Calu3 (cell line): ENCODE measurements around the gene ARMC9. TPM values are rescaled to one million over a fixed set of nuclear protein-coding genes. Genes with fewer than 3 reads are reported as not detected.

Experiments
- BruUV-seq: library from RNA; stranded (reverse); fragments of 400-500 nt; replicated peaks from 2 replicates; lab custom pipeline; 2021; lab: Mats Ljungman, UMichigan
- CTCF ChIA-PET: fragments of 300-600 bp; sonication (Branson Sonifier 250); formaldehyde crosslinking; loops from one replicate; lab custom pipeline; 2022; ENCODE audit warnings: antibody characterized with exemption; lab: Charles Lee
- DNase-seq: peaks from one replicate; pipeline ENCODE4 v3.0.0; 2022
- H3K27ac Mint-ChIP-seq: one replicate; pipeline ENCODE4 v1.8.0; 2022; ENCODE audit warnings: mixed read lengths; ENCODE audit not compliant: unreplicated experiment
- H3K27me3 Mint-ChIP-seq: one replicate; pipeline ENCODE4 v1.8.0; 2022; ENCODE audit warnings: mixed read lengths; ENCODE audit not compliant: unreplicated experiment
- H3K36me3 Mint-ChIP-seq: one replicate; pipeline ENCODE4 v1.8.0; 2022; ENCODE audit warnings: mild to moderate bottlenecking, moderate library complexity, mixed read lengths; ENCODE audit not compliant: insufficient read depth, unreplicated experiment
- H3K4me1 Mint-ChIP-seq: one replicate; pipeline ENCODE4 v1.8.0; 2022; ENCODE audit warnings: mild to moderate bottlenecking, low read depth, mixed read lengths; ENCODE audit not compliant: unreplicated experiment
- H3K4me3 Mint-ChIP-seq: one replicate; pipeline ENCODE4 v1.8.0; 2022; ENCODE audit warnings: mild to moderate bottlenecking, low read depth, moderate library complexity, mixed read lengths; ENCODE audit not compliant: unreplicated experiment
- H3K9me3 Mint-ChIP-seq: one replicate; pipeline ENCODE4 v1.8.0; 2022; ENCODE audit warnings: low read depth, mixed read lengths; ENCODE audit not compliant: unreplicated experiment
- CTCF ChIP-seq: fragments of 200-600 bp; IDR thresholded peaks from one replicate; pipeline ENCODE4 v1.8.0; 2022; ENCODE audit warnings: antibody characterized with exemption; ENCODE audit not compliant: unreplicated experiment
- intact Hi-C: fragments of 100-400 bp; cut with micrococcal nuclease; formaldehyde crosslinking; loops from one replicate; pipeline ENCODE4 v1.10.0; 2022; ENCODE audit not compliant: unreplicated experiment
- total RNA-seq: library from RNA; stranded (reverse); gene quantifications from 2 replicates; pipeline ENCODE4 v1.2.3, GENCODE V29; 2022

ARMC9 gene
- total RNA-seq, 1 experiment from 2014 or later: 13.6 TPM

DNA sequence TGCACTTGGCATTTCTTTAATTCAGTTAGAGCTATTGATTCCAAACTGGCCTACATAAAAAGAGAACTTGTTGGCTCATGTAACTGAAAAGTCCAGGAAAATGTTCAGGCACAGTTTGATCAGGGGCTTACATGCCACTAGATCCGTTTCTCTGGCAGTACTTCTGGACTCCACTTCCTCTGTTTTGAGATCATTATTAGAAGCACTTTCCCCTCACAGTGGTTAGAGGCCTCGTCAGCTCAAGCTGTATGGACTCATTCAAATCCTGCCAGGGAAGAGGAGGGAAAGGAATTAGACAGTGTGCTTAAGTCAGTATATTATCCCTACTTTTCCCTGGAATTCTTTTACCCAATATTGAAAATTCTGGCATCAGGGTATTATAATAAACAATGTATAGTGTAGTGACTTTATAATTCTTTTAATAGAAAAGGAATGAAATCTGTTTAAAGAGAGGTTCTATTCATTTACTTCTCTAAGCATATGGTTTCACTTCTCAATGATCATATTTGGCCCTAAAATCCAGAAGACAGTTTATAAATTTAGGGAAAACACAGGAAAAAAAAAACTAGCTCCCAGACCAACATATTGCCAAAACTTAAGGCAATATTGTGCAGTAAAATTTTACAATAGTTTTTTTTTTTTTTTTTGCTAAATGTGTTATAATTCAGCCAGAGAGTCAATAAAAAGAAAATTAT is 92.0 kb downstream of the ARMC9 start:
- Mint-ChIP-seq H3K36me3 (no peaks in the 10 kb centered on the region), H3K9me3 (no peaks in the 10 kb centered on the region), H3K4me3 (no peak overlapping the region), H3K27me3 (no peaks in the 10 kb centered on the region), H3K4me1 (no peaks in the 10 kb centered on the region), H3K27ac (no peak overlapping the region)
- BruUV-seq: no TSS peak
- no peak for DNase-seq
- intact Hi-C loops: no loop called here
- no peak for TF ChIP-seq CTCF
- CTCF ChIA-PET: no interaction called here

DNA sequence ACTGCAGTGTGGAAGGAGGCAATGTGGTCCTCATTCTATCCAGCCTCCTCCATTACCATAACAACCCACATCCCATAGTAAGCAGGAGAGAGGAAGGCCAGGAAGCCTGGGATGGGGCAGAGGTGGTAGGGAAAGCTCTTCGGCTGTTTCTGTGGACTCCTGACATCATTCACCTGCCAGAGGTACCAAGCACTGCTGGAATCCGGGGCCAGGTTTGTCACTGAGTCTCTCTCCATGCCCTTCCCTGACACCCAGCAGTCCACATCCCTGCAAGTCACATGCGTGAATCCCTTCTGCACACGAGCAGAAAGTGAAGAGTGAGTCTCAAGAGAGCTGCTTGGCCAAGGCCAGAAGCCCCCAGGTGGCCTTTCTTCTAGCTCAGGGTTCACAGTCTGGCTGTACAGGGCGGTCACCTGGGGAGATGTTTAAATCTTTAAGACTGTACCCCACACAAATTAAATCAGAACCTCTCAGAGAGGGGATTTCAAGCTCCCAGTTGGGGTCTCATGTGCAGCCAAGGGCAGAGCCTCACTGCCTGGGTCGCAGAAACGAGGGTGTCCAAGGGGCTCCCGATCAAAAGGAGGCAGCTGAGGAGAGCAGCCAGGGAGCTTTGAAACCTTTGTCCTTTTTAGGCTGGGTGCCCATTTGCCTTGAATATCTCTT is 94.2 kb downstream of the ARMC9 start:
- no peak for TF ChIP-seq CTCF
- no TSS peak for BruUV-seq
- Mint-ChIP-seq H3K27me3 (no peaks in the 10 kb centered on the region), H3K4me1 (no peaks in the 10 kb centered on the region), H3K36me3 (no peaks in the 10 kb centered on the region), H3K4me3 (no peak overlapping the region), H3K27ac (no peak overlapping the region), H3K9me3 (no peaks in the 10 kb centered on the region)
- intact Hi-C loops: no loop called here
- CTCF ChIA-PET: no interaction called here
- no peak for DNase-seq

- Mint-ChIP-seq H3K27me3 (no peaks in the 10 kb centered on the region), H3K36me3 (no peaks in the 10 kb centered on the region)
- DNase-seq: no peak
Observed at GRCh38 chr2:231293163-231293562, 94.7 kb downstream of the ARMC9 start.

DNA sequence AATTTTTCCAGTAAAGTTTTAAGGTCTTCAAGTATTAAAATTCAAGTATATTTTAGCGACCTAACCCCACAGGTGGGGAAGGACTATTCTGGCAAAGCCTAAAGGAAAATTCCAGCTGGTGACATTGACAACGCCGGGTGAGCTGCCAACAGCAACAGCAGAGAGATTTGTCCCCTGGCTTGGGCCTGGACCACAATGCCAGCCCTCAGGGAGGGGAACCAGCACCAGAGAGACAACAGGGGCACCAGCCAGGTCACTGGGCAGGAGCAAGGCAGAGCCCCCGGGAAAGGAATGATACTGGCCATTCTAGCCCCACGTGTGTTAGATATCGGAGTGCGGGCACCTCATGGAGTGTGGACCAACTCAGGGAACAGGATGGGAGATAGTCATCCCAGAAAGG is 95.7 kb downstream of the ARMC9 start:
- no peaks in the 10 kb centered on the region for H3K4me1 Mint-ChIP-seq
- CTCF ChIA-PET: no interaction called here

More at GRCh38 chr2:231293163-231293562, 94.7 kb downstream of the ARMC9 start:
- Mint-ChIP-seq H3K4me3 (no peak overlapping the region), H3K9me3 (no peaks in the 10 kb centered on the region), H3K27ac (no peak overlapping the region), H3K4me1 (no peaks in the 10 kb centered on the region)
- no TSS peak for BruUV-seq
- no peak for TF ChIP-seq CTCF
- intact Hi-C loops: no loop called here
- CTCF ChIA-PET: no interaction called here

More for the DNA sequence above, 95.7 kb downstream of the ARMC9 start:
- Mint-ChIP-seq H3K36me3 (no peaks in the 10 kb centered on the region), H3K9me3 (no peaks in the 10 kb centered on the region), H3K4me3 (no peak overlapping the region), H3K27ac (no peak overlapping the region), H3K27me3 (no peaks in the 10 kb centered on the region)
- no peak for DNase-seq
- intact Hi-C loops: no loop called here
- TF ChIP-seq CTCF: no peak
- BruUV-seq: no TSS peak
